Effector memory CD8-positive, alpha-beta T cell (primary cell): Measurements from ENCODE around the gene NIPAL4.

Experiments used
- ATAC-seq: fragments of 150-1000 bp; cut with Tn5 transposase; replicated peaks from 2 replicates; pipeline ENCODE4 v1.10.0; 2021; ENCODE audit warnings: mild to moderate bottlenecking, moderate library complexity
- DNase-seq, 3 experiments: peaks; one replicate each; pipeline ENCODE4 v3.0.0; 2021
- H3K27ac Mint-ChIP-seq, 2 donors: one replicate each; pipeline ENCODE4 v1.8.0; 2022; ENCODE audit warnings: mild to moderate bottlenecking in 2 of 2, mixed read lengths in 2 of 2, moderate library complexity in 2 of 2
- H3K27me3 Mint-ChIP-seq, 2 donors: one replicate each; pipeline ENCODE4 v1.8.0; 2022; ENCODE audit warnings: mixed read lengths in 2 of 2
- H3K36me3 Mint-ChIP-seq: one replicate; pipeline ENCODE4 v1.8.0; 2022; ENCODE audit warnings: mild to moderate bottlenecking, moderate library complexity, mixed read lengths; ENCODE audit not compliant: insufficient read depth
- H3K4me1 Mint-ChIP-seq, 2 donors: one replicate each; pipeline ENCODE4 v1.8.0; 2022; ENCODE audit warnings: low read depth in 2 of 2, mixed read lengths in 2 of 2
- H3K4me3 Mint-ChIP-seq, 2 donors: one replicate each; pipeline ENCODE4 v1.8.0; 2022; ENCODE audit warnings: mild to moderate bottlenecking in 2 of 2, mixed read lengths in 2 of 2, moderate library complexity in 2 of 2
- H3K9me3 Mint-ChIP-seq, 2 donors: one replicate each; pipeline ENCODE4 v1.8.0; 2022; ENCODE audit warnings: mixed read lengths in 2 of 2

NIPAL4 gene

DNA sequence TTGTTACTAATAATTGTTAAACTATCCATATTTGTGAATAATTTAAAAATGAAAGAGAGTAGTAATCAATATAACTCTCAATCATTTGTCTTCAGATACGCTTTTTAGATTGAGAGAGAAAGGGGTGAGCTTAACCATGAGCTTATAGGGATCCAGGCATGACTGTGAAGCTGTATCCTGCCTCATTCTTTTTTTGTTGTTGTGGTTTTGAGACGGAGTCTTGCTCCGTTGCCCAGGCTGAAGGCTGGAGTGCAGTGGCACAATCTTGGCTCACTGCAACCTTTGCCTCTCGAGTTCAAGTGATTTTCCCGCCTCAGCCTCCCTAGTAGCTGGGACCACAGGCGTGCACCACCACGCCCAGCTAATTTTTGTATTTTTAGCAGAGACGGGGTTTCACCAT is 44.0 kb downstream of the NIPAL4 start:
- H3K27me3 Mint-ChIP-seq = no peaks in the 10 kb centered on the region
- DNase-seq = no peak
- H3K9me3 Mint-ChIP-seq = no peaks in the 10 kb centered on the region
- H3K27ac Mint-ChIP-seq = peak overlapping the region in 1 of 2 donors; percentile 57
- H3K4me1 Mint-ChIP-seq = peaks cover 13 to 19% of the 10 kb centered on the region in 2 donors
- ATAC-seq = no peak
- H3K36me3 Mint-ChIP-seq = peaks cover 49% of the 10 kb centered on the region
- H3K4me3 Mint-ChIP-seq = no peak overlapping the region

DNA sequence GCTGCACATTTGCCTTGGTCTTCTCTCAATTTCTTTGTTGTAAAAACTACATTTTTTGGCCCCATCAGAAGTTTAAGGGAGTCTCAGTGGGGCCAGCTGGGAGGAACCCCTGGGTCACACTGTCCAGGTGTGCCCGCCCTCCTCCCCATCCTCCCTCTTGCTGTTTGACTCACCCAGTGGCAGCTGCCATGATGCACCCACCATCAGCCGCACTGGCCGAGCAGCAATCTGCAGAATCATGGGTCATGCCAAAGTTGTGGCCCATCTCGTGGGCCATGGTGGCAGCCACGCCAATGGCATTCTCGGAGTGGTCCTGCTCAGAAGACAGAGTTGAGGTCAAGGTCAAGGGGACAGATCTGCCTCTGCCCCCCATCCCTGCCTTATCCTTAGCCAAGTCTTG is 45.5 kb downstream of the NIPAL4 start:
- H3K4me3 Mint-ChIP-seq = no peak overlapping the region
- H3K27ac Mint-ChIP-seq = peak overlapping the region in 1 of 2 donors; percentile 71
- H3K27me3 Mint-ChIP-seq = no peaks in the 10 kb centered on the region
- no peak for DNase-seq
- peaks cover 40% of the 10 kb centered on the region for H3K36me3 Mint-ChIP-seq
- H3K4me1 Mint-ChIP-seq = peaks cover 16 to 19% of the 10 kb centered on the region in 2 donors
- H3K9me3 Mint-ChIP-seq = no peaks in the 10 kb centered on the region
- ATAC-seq = no peak

DNA sequence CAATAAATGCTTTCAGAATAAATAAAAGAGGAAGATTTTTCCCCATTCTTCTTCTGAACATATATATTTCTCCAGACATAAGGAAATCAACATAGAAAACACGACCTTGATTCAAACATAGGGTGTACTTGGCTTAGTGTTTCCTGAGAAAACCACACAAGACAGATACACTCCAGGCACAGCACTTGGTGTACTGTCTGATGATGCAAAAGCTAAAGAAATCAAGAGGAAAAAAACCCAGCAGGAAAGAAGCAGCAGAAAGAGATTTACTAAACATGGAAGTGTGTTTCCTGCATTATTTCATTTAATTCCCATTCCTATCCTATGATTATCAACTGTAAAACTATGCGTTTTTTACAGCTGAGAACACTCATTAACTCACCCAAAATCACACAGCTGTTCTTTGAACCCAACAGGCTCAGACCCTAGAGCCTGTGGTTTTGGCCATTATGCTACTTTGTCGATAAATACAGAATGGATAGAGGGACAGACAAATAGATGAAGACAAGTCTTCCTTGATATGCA is 46.1 kb downstream of the NIPAL4 start:
- Mint-ChIP-seq H3K36me3 (peaks cover 38% of the 10 kb centered on the region), H3K4me3 (no peak overlapping the region), H3K4me1 (peaks cover 16 to 18% of the 10 kb centered on the region in 2 donors), H3K27ac (peak overlapping the region in 1 of 2 donors; percentile 73), H3K27me3 (no peaks in the 10 kb centered on the region), H3K9me3 (no peaks in the 10 kb centered on the region)
- no peak for ATAC-seq
- DNase-seq = no peak

DNA sequence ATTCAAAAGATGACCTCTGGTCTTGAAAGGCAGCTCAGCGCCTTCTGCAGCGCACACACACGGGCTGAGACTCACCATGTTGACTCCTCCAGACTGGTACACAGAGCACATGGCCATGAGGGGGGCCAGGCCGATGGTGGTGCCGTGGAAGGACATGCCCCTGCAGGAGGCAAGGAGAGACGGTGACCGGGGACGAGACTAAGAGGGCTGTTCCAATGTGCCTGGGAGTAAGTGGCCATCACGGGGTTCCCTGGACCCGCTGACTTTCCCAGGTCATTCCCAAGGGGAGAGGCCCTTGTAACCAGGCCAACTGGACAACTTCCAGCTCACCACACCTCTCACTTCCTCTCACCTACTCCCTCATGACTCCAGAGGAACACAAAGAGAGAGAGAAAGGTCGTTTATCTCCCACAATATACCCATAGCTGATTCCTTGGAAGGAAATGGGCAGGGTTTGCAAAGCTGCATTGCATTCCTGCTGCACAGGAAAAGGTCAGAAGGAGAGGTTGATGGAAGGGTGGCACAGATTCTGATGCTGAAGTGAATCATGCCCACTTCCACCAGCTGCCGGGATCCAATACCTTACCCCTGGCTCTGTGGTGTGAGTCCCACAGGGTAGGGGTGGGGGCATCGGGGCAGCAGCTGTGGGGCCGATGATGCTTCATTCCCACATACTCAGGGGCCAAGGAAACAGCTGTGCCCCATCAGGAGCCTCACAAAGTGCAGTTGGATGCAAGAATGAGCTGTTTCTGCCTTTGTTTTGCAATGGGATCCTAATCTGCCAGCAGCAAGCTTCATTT is 47.2 kb downstream of the NIPAL4 start:
- Mint-ChIP-seq H3K4me1 (peaks cover 16 to 20% of the 10 kb centered on the region in 2 donors), H3K27me3 (no peaks in the 10 kb centered on the region), H3K27ac (peak overlapping the region in 1 of 2 donors; percentile 73), H3K9me3 (no peaks in the 10 kb centered on the region), H3K4me3 (no peak overlapping the region), H3K36me3 (peaks cover 33% of the 10 kb centered on the region)
- ATAC-seq = no peak
- DNase-seq = no peak

DNA sequence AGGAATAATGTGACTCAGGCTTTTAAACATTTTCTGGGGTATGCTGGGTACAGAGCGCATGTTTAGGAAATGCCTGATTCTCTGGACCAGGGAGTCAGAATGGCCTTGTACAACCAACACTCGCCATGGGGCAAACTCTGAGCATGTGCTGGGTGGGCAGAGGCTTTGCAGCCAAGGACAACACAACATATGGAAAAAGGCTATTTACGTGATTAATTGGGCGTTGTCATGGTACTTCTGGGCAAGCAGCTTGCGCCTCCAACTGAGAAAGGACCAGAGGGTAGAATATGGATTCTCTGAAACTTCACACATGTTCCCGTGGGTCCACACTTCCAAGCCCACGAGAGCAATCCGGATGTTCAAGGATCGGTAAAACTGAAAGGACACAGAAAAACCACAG is 49.1 kb downstream of the NIPAL4 start:
- ATAC-seq = no peak
- H3K4me3 Mint-ChIP-seq = no peak overlapping the region
- no peak overlapping the region for H3K27ac Mint-ChIP-seq
- no peak for DNase-seq
- no peaks in the 10 kb centered on the region for H3K27me3 Mint-ChIP-seq
- H3K36me3 Mint-ChIP-seq = peaks cover 32% of the 10 kb centered on the region
- no peaks in the 10 kb centered on the region for H3K9me3 Mint-ChIP-seq
- H3K4me1 Mint-ChIP-seq = peaks cover 13 to 17% of the 10 kb centered on the region in 2 donors

DNA sequence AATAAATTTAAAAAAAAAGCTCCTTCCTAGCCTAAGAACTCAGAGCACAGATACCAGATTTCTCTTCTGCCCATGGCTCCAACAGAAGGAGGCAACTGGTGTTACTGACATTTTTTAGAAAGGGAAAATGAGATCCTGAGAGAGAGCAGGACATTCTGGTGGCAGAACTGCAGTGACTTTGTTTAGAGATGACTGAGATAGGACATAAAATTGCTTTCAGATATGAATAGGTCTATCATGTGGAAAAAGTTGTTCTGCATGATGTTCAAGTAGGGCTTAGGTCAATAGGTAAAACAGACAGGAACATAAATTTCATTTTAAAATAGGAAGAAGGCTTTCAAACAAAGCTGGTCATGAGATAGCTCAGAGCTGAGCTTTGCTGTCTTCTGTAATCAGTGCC is 49.6 kb downstream of the NIPAL4 start:
- Mint-ChIP-seq H3K4me3 (no peak overlapping the region), H3K27ac (no peak overlapping the region), H3K4me1 (peaks cover 13 to 17% of the 10 kb centered on the region in 2 donors), H3K27me3 (no peaks in the 10 kb centered on the region), H3K36me3 (peaks cover 35% of the 10 kb centered on the region), H3K9me3 (no peaks in the 10 kb centered on the region)
- ATAC-seq = no peak
- DNase-seq = no peak

DNA sequence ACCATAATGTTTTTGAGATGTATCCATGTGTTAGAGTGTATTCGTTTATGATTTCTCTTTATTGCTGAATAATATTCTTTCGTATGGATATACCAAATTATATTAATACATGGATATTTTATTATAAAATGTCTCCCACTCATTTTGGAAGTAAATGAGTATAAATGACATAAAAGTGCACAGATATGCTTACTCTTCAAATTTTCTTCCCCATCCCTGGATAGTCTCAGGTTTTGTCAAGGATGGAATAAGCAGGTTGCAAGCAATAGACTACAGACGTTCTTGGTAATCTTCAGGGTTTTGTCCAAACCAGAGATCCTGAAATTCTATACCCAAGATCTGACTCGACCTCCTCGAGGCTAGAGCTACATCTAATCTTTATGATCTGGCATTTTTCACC is 50.7 kb downstream of the NIPAL4 start:
- DNase-seq (no peak), ATAC-seq (no peak)
- Mint-ChIP-seq H3K4me3 (no peak overlapping the region), H3K4me1 (peaks cover 13 to 16% of the 10 kb centered on the region in 2 donors), H3K36me3 (peaks cover 24% of the 10 kb centered on the region), H3K27me3 (no peaks in the 10 kb centered on the region), H3K27ac (no peak overlapping the region), H3K9me3 (no peaks in the 10 kb centered on the region)

DNA sequence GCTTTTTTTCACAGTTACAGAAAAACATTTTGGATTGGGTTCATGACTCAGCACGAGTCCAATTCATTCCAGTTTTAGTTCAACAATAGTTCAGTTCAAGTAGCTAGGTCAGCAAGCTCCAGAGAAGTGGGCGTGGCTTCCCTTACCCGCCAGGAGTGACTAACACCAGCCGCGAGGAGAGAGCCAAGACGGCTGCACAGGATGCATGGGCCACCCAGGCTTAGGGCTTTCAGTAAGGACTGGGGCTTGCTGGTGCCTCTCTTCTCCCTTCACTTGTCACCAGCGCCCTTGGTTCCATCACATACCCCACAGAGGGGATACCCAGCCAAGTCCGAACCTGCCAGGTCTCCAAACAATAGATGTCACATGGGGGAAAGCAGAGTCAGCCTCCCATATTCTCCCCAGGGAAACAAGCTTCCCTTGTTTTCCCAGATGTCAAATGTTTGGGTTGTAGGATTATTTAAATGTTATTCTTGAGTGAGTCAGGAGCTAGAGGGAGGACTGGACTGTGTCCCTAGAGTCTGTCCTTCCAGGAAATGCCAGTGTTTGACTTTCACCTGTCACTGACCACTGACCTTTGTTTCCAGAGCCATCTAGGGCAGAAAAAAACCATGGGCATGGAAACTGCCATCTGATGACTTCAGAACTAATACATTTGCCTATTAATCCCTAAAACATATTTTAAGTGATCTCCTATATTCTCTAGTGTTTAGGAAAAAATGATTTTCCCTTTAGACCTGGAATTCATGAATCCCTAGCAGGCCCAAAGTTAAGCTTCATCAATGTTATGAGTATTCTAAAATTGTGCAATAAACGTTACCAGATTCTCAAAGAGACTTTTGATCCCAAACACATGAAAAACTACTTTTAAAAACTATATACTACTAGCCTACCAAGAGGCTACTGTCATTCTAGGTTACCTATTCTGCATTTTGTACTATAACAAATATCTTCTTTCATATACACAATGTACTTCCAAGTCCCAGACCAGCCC is 51.9 kb downstream of the NIPAL4 start:
- Mint-ChIP-seq H3K27me3 (no peaks in the 10 kb centered on the region), H3K4me1 (peaks cover 5 to 11% of the 10 kb centered on the region in 2 donors), H3K9me3 (no peaks in the 10 kb centered on the region), H3K27ac (peak overlapping the region; percentile 49 to 55), H3K36me3 (peaks cover 19% of the 10 kb centered on the region), H3K4me3 (no peak overlapping the region)
- DNase-seq = no peak
- no peak for ATAC-seq

DNA sequence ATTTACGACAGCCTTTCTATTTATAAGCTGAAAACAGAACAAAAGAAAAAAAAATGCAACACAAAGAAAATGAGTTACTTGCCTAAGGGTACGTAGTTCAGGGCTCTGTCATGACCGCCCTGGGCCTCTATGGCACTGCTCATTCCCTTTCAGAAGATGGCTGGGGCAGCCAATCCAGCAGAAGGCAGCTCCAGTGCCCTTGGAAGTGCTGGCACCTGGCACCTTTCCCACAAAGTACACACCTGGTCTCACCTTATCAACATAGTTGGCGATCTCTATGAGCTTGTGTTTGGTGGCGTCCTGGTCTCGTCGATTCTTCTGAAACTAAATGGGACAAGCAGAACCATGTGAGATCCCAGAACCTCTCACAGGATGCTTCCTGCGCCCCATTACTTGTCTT is 53.2 kb downstream of the NIPAL4 start:
- Mint-ChIP-seq H3K36me3 (peaks cover 16% of the 10 kb centered on the region), H3K4me1 (peaks cover 6 to 11% of the 10 kb centered on the region in 2 donors)

DNA sequence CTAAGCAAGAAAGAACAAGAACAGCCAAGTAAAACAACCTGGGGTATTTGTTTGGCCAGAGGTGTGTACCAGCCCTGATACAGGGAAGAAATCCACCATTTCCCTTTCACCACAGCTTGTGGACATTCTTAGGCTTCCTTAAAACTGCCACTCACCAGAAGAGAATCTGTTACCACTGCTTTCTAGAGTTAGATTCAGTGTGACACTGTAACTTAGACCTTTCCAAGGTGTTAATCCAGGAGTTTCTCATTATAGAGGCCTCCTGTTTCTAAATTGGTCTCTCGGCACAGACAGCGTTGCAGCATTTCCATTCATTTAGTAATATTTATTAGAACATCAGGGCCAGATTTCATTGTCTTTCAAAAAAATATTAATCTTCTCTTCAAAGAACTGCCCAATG is 55.0 kb downstream of the NIPAL4 start:
- Mint-ChIP-seq H3K4me1 (peaks cover 3 to 7% of the 10 kb centered on the region in 2 donors), H3K9me3 (no peaks in the 10 kb centered on the region), H3K4me3 (no peak overlapping the region), H3K27ac (no peak overlapping the region), H3K27me3 (no peaks in the 10 kb centered on the region), H3K36me3 (peaks cover 19% of the 10 kb centered on the region)
- no peak for ATAC-seq
- no peak for DNase-seq

More for the DNA sequence above, 53.2 kb downstream of the NIPAL4 start:
- H3K27me3 Mint-ChIP-seq = no peaks in the 10 kb centered on the region
- no peaks in the 10 kb centered on the region for H3K9me3 Mint-ChIP-seq
- no peak overlapping the region for H3K4me3 Mint-ChIP-seq
- H3K27ac Mint-ChIP-seq = peak overlapping the region in 1 of 2 donors; percentile 7
- no peak for ATAC-seq
- DNase-seq = no peak

DNA sequence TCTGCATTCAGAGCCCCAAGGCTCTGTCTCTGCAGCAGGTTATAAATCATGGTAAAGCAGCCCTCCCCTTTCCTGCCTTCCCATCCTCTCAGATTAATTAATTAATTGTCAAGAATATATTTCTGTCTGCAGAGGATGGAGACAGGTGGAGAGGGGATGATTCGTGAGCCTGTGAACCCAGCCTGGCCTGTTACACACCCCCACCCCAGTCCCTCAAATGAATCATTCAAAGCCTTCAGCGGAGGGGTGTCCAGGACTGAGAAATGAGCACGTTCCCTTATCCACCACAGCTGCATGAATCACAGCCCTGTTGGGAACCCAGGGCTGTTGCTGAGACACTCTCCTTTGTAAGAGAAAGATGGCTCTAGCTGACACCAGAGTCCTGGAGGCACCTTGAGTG is 56.0 kb downstream of the NIPAL4 start:
- peak overlapping the region in 1 of 2 donors; percentile 60 for H3K27ac Mint-ChIP-seq
- H3K9me3 Mint-ChIP-seq = no peaks in the 10 kb centered on the region
- DNase-seq (no peak), ATAC-seq (no peak)
- peaks cover 3 to 7% of the 10 kb centered on the region in 2 donors for H3K4me1 Mint-ChIP-seq
- H3K27me3 Mint-ChIP-seq = no peaks in the 10 kb centered on the region
- no peak overlapping the region for H3K4me3 Mint-ChIP-seq
- H3K36me3 Mint-ChIP-seq = peaks cover 19% of the 10 kb centered on the region

DNA sequence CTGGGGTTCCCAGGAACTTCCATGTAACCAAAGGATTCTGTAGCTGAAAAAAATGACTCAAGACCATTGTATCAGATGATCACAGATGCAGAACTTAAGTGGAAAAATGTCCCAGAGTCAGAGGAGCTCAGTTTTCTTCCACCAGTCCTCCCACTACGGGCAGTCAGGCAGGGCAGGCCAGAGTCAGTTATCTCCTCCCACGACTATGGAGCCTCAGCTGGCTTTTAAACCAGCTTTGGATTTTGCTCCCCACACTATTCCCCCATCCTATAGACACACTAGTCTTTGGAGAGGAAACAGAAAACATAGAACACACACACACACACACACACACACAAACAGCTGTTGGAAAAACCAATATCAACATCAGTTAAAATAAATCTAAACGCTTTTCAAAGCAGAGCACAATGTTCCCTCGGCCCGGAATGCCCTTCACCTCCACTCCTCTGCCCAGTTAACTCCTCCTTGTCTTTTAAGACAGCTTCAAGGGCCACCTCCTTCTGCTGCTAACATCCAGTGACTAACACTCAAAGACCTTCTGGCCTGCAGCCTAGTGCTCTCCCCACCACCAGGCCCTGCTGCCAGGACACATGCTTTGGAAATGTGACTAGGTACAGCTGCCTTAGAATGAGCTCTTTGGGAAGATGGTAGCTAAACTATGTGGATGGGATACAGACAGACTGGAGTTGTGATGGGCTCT is 56.8 kb downstream of the NIPAL4 start:
- H3K27me3 Mint-ChIP-seq = no peaks in the 10 kb centered on the region
- H3K36me3 Mint-ChIP-seq = peaks cover 19% of the 10 kb centered on the region
- no peak for DNase-seq
- no peak for ATAC-seq
- H3K9me3 Mint-ChIP-seq = no peaks in the 10 kb centered on the region
- H3K4me3 Mint-ChIP-seq = no peak overlapping the region
- H3K27ac Mint-ChIP-seq = peak overlapping the region in 1 of 2 donors; percentile 81
- peaks cover 3 to 11% of the 10 kb centered on the region in 2 donors for H3K4me1 Mint-ChIP-seq

DNA sequence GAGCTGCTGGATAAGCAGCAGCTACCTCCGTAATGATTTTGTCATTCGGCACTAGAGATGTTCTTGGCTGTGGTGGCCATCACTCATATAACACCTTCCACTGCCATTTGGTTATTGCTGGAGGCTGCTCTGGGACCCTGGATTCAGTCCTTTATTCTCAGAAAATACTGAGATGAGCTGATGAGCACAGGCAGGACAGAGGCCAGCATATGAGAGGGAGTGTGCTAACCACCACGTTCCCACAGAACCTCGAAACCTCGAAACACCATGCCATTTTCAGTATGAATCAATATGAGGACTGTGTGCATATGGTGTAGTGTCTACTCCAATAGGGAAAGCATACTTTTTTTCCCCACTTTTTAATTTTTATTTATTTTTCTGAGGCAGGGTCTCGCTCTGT is 59.0 kb downstream of the NIPAL4 start:
- no peak for ATAC-seq
- H3K36me3 Mint-ChIP-seq = peaks cover 17% of the 10 kb centered on the region
- H3K27ac Mint-ChIP-seq = no peak overlapping the region

More for the DNA sequence above, 59.0 kb downstream of the NIPAL4 start:
- Mint-ChIP-seq H3K4me1 (peaks cover 3 to 9% of the 10 kb centered on the region in 2 donors), H3K4me3 (no peak overlapping the region), H3K27me3 (no peaks in the 10 kb centered on the region), H3K9me3 (no peaks in the 10 kb centered on the region)
- DNase-seq = no peak
